Measurements from ENCODE around the gene ACBD3.

ACBD3 gene

DNA sequence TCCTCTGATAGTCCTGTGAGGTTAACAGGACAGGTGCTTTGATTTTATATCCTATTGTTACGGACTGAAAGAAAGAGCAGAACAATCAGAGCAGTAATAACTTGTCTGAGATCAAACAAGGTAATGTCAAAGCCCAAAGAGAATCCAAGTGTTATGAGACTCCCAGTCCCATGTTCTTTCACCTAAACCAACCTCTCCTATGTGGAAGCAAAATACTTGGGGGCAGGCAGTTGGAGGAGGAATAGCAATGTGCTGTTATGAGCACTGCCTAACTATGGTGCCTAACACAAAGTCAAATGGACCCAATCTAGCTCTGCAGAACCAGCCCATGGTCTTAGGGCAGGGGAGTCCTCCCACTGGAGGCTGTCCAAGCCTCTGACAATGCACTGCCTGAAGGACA is 28.1 kb downstream of the ACBD3 start:
- TF ChIP-seq, protein P1, sequence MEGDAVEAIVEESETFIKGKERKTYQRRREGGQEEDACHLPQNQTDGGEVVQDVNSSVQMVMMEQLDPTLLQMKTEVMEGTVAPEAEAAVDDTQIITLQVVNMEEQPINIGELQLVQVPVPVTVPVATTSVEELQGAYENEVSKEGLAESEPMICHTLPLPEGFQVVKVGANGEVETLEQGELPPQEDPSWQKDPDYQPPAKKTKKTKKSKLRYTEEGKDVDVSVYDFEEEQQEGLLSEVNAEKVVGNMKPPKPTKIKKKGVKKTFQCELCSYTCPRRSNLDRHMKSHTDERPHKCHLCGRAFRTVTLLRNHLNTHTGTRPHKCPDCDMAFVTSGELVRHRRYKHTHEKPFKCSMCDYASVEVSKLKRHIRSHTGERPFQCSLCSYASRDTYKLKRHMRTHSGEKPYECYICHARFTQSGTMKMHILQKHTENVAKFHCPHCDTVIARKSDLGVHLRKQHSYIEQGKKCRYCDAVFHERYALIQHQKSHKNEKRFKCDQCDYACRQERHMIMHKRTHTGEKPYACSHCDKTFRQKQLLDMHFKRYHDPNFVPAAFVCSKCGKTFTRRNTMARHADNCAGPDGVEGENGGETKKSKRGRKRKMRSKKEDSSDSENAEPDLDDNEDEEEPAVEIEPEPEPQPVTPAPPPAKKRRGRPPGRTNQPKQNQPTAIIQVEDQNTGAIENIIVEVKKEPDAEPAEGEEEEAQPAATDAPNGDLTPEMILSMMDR (IDR thresholded peaks at IDR 0.05): no peak
- DNase-seq (ENCODE audit: low spot score): no peak
- no peak overlapping the region for H3K27ac ChIP-seq

DNA sequence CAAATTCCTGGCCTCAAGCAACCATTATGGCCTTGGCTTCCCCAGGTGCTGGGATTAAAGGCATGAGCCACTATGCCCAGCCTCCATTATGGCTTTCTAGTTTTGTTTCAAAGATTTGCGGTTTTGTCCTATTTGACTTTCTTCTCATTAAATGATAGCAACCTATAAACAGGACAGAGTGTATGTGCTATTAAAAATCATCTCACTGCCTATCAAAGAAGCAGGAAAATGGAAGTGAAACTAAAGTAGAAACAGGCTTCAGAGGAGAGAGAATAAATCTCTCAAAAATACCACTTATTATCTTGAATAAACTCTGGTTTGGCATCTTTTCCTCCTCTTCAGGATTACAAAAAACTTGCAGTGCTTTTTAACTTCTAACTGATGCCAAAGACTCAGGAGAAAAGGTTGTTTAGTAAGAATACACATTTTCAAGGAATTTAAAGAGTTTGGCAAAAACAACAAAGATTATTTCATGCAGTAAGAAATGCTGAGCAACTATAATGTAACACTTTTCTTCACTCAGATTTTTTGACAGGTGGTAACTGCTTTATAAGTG is 28.7 kb downstream of the ACBD3 start:
- TF ChIP-seq, protein P1 (IDR thresholded peaks at IDR 0.05): no peak
- no peak for DNase-seq (ENCODE audit: low spot score)
- Histone ChIP-seq H3K4me3 (no peak overlapping the region), H3K27ac (no peak overlapping the region)

More for the DNA sequence above, 28.1 kb downstream of the ACBD3 start:
- no peak overlapping the region for H3K4me3 ChIP-seq

DNA sequence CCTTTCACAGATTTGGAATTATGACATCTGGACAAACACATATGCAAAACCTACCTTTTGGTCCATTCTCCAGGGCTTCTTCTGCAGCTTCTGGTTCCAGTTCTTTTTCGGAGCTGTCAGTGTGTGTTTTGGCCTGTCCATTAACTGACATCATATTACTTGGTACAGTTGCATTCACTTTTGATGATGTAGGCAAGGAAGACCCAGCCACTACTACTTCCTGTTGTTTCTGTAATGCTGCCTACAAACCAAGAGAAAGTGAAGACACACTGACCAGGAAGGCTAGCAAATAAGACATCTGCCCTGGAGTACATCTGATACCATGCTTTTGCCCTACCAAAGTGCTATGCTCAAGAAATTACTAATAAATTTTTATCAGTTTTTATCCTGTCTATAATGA is 31.9 kb downstream of the ACBD3 start:
- no peak for DNase-seq (ENCODE audit: low spot score)
- no peak overlapping the region for H3K4me3 ChIP-seq
- H3K27ac ChIP-seq: no peak overlapping the region
- TF ChIP-seq, protein P1 (IDR thresholded peaks at IDR 0.05): no peak

DNA sequence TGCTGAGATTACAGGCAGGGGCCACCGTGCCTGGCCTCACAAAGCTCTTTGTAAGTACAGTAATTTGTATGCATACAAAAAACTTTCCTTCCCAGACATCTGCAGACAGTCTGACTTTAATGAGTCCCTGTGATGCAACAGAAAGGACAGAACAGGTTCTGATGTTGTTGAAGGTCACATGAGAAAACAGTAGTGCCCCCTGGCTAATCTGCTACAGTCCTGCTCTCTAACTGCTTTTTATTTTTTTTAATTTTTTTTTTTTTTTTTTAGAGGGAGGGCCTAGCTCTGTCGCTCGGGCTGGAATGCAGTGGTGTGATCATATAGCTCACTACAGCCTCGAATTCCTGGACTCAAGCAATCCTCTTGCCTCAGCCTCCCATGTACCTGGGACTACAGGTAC is 36.7 kb downstream of the ACBD3 start:
- TF ChIP-seq, protein P1 (IDR thresholded peaks at IDR 0.05): no peak
- Histone ChIP-seq H3K4me3 (no peak overlapping the region), H3K27ac (no peak overlapping the region)
- no peak for DNase-seq (ENCODE audit: low spot score)

DNA sequence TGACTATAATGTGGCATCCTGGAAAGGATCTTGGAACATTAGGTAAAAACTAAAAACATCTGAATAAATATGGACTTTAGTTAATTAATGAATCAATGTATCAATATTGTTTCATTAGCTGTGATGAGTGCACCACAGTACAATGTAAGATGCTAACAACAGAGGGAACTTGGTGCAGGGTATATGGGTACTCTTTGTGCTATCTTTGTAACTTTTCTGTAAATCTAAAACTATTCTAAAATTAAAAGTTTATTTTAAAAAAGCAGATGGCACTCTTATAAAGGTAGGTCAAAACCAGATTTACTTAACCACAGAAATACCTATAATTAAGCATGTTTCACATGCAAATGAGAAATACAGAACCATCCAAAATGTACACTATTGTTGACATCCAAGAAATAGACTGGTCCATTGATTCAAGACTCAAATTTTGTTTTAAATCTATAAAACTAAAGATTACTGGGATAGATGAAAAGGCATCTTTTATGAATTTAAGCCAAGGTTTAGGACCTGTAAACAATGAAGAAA is 38.4 kb downstream of the ACBD3 start:
- TF ChIP-seq, protein P1 (IDR thresholded peaks at IDR 0.05): no peak

DNA sequence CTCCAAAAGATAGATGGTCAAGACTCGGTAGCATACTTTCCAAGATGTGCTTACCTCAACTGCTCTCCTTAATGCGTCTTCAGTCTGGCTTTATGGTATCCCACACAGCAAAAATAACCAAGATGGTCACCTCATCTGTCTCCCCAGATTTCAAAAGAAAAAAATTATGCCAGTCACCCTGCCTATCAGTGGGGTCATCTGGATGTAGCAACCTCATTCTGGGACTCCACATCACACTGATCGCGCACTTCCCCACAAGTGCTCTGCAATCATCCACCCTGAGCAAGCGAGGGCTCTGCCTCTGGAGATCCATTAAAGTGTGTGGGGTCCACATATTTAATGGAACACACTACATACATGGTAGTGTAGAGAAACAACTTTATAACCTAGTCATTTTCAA is 42.5 kb downstream of the ACBD3 start:
- no peak for DNase-seq (ENCODE audit: low spot score)
- TF ChIP-seq, protein P1 (IDR thresholded peaks at IDR 0.05): no peak
- H3K27ac ChIP-seq: no peak overlapping the region
- no peak overlapping the region for H3K4me3 ChIP-seq

More for the DNA sequence above, 38.4 kb downstream of the ACBD3 start:
- no peak overlapping the region for H3K4me3 ChIP-seq
- H3K27ac ChIP-seq: no peak overlapping the region
- no peak for DNase-seq (ENCODE audit: low spot score)

DNA sequence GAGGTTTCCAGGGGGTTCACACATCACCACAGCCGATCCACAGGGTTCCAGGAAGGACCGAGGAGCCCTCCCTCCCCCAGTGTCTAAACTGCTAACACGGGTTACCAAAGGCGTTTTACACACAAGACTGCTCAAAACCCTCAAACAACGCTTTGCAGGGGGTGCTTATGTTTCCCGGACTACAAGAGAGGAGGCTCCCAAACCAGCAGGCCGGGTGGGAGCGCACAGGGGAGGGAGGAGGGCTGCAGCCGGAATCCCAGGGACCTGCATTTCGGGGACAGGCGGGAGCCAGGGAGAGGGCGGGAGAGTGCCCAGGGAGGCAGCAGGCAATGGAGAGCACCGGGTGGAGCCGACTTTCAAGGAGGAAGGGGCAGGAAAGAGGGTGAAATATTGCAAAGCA is 50.8 kb downstream of the ACBD3 start:
- DNase-seq (ENCODE audit: low spot score): no peak
- TF ChIP-seq, protein P1 (IDR thresholded peaks at IDR 0.05): no peak
- no peak overlapping the region for H3K4me3 ChIP-seq
- H3K27ac ChIP-seq: no peak overlapping the region

Data from coronary artery (tissue), 2 donors.